Activated CD8-positive, alpha-beta memory T cell treated with anti-CD3 and anti-CD28 coated beads for 36 hours (primary cell): Measurements from ENCODE around the gene ZNFX1. TPM values are rescaled to one million over a fixed set of nuclear protein-coding genes. Genes with fewer than 3 reads are reported as not detected.

Source experiments
- CTCF ChIA-PET: fragments of 350-600 bp; sonication (Branson Sonifier 250); formaldehyde crosslinking; loops from one replicate; lab custom pipeline; 2021; ENCODE audit warnings: antibody characterized with exemption; lab: Charles Lee
- POLR2A ChIA-PET: fragments of 350-600 bp; sonication (Branson Sonifier 250); formaldehyde crosslinking; loops from one replicate; lab custom pipeline; 2021; ENCODE audit warnings: antibody characterized with exemption; lab: Charles Lee
- total RNA-seq, 2 experiments: library from RNA; stranded (reverse); gene quantifications; one replicate each; pipeline ENCODE4 v1.2.3, GENCODE V29; 2021

Gene ZNFX1
- total RNA-seq, 2 experiments from 2014 or later: 47.3 to 47.6 TPM

- ChIA-PET CTCF (interaction anchor here (0.6 kb wide), 1 partner anchor 652 kb away, joined by 3 read pairs; no protein-coding TSS in a partner anchor), POLR2A (interaction anchor here (0.6 to 1.7 kb wide), 5 partner anchors 8 to 633 kb away, joined by 3 to 6 read pairs (median 3); no protein-coding TSS in a partner anchor)
Measured at GRCh38 chr20:49283176-49283702, 5.4 kb upstream of the ZNFX1 start.

- POLR2A ChIA-PET: interaction anchor here (0.6 to 1.7 kb wide), 3 partner anchors 8 to 634 kb away, joined by 3 to 6 read pairs (median 3); no protein-coding TSS in a partner anchor
- CTCF ChIA-PET: interaction anchor here (0.6 kb wide), 1 partner anchor 653 kb away, joined by 3 read pairs; no protein-coding TSS in a partner anchor
Measured at GRCh38 chr20:49282584-49283171, 4.8 kb upstream of the ZNFX1 start.

- ChIA-PET POLR2A (interaction anchor here (0.6 to 1.7 kb wide), 4 partner anchors 8 to 314 kb away, joined by 3 to 6 read pairs (median 4); no protein-coding TSS in a partner anchor), CTCF (no interaction called here)
Measured at GRCh38 chr20:49281913-49282467, 4.1 kb upstream of the ZNFX1 start.

- ChIA-PET POLR2A (interaction anchor here (0.6 to 1.6 kb wide), 7 partner anchors 9 to 453 kb away, joined by 3 to 5 read pairs (median 4); no protein-coding TSS in a partner anchor), CTCF (no interaction called here)
Measured at GRCh38 chr20:49281059-49281912, 3.4 kb upstream of the ZNFX1 start.

GRCh38 chr20:49280463-49281058 lies 2.7 kb upstream of the ZNFX1 start:
- CTCF ChIA-PET: interaction anchor here (0.6 kb wide), 1 partner anchor 22 kb away, joined by 3 read pairs; no protein-coding TSS in a partner anchor
- POLR2A ChIA-PET: interaction anchor here (0.6 to 1.6 kb wide), 7 partner anchors 9 to 454 kb away, joined by 3 to 5 read pairs (median 3); no protein-coding TSS in a partner anchor

- ChIA-PET POLR2A (interaction anchor here (0.6 to 1.6 kb wide), 9 partner anchors 8 to 491 kb away, joined by 3 to 13 read pairs (median 4); no protein-coding TSS in a partner anchor), CTCF (interaction anchor here (0.6 kb wide), 1 partner anchor 22 kb away, joined by 3 read pairs; no protein-coding TSS in a partner anchor)
Measured at GRCh38 chr20:49279677-49280462, 2.0 kb upstream of the ZNFX1 start.

- ChIA-PET POLR2A (interaction anchor here (0.6 to 1.2 kb wide), 6 partner anchors 9 to 492 kb away, joined by 3 to 13 read pairs (median 4); no protein-coding TSS in a partner anchor), CTCF (no interaction called here)
Measured at GRCh38 chr20:49278818-49279676, 1.2 kb upstream of the ZNFX1 start.

- ChIA-PET CTCF (no interaction called here), POLR2A (interaction anchor here (0.8 to 1.1 kb wide), 3 partner anchors 9 to 231 kb away, joined by 3 to 4 read pairs (median 3); no protein-coding TSS in a partner anchor)
Measured at GRCh38 chr20:49277786-49278035, 146 bp downstream of the ZNFX1 start.

- ChIA-PET CTCF (interaction anchor here (0.7 to 1.8 kb wide), 4 partner anchors 20 to 107 kb away, joined by 3 to 6 read pairs (median 4); no protein-coding TSS in a partner anchor), POLR2A (interaction anchor here (0.8 to 2.0 kb wide), 8 partner anchors 10 to 318 kb away, joined by 3 to 9 read pairs (median 4); partner anchors contain the start of gene STAU1)
Measured at GRCh38 chr20:49276961-49277785, 684 bp downstream of the ZNFX1 start.

GRCh38 chr20:49276161-49276960 lies 1.5 kb downstream of the ZNFX1 start:
- POLR2A ChIA-PET: interaction anchor here (0.6 to 2.0 kb wide), 8 partner anchors 9 to 542 kb away, joined by 3 to 9 read pairs (median 6); partner anchors contain the start of gene STAU1
- CTCF ChIA-PET: interaction anchor here (0.6 to 1.8 kb wide), 6 partner anchors 19 to 131 kb away, joined by 3 to 6 read pairs (median 3); no protein-coding TSS in a partner anchor

- POLR2A ChIA-PET: interaction anchor here (0.6 to 2.0 kb wide), 5 partner anchors 8 to 542 kb away, joined by 3 to 9 read pairs (median 4); no protein-coding TSS in a partner anchor
- CTCF ChIA-PET: interaction anchor here (1.0 to 1.8 kb wide), 3 partner anchors 30 to 109 kb away, joined by 3 to 6 read pairs (median 5); no protein-coding TSS in a partner anchor
Measured at GRCh38 chr20:49275636-49276035, 2.2 kb downstream of the ZNFX1 start.

GRCh38 chr20:49275216-49275615 lies 2.6 kb downstream of the ZNFX1 start:
- ChIA-PET CTCF (interaction anchor here (0.6 kb wide), 1 partner anchor 39 kb away, joined by 3 read pairs; no protein-coding TSS in a partner anchor), POLR2A (interaction anchor here (0.6 to 2.0 kb wide), 6 partner anchors 8 to 45 kb away, joined by 3 to 9 read pairs (median 3); no protein-coding TSS in a partner anchor)

GRCh38 chr20:49273696-49274277 lies 4.1 kb downstream of the ZNFX1 start:
- CTCF ChIA-PET: interaction anchor here (0.7 kb wide), 1 partner anchor 57 kb away, joined by 3 read pairs; no protein-coding TSS in a partner anchor
- POLR2A ChIA-PET: interaction anchor here (0.5 kb wide), 1 partner anchor 480 kb away, joined by 4 read pairs; no protein-coding TSS in a partner anchor

GRCh38 chr20:49272654-49273053 lies 5.2 kb downstream of the ZNFX1 start:
- POLR2A ChIA-PET: interaction anchor here (0.6 to 0.7 kb wide), 2 partner anchors 30 to 174 kb away, joined by 3 to 7 read pairs; no protein-coding TSS in a partner anchor
- CTCF ChIA-PET: no interaction called here
